ENCODE measurements around the gene INTS15.

Gene INTS15

DNA sequence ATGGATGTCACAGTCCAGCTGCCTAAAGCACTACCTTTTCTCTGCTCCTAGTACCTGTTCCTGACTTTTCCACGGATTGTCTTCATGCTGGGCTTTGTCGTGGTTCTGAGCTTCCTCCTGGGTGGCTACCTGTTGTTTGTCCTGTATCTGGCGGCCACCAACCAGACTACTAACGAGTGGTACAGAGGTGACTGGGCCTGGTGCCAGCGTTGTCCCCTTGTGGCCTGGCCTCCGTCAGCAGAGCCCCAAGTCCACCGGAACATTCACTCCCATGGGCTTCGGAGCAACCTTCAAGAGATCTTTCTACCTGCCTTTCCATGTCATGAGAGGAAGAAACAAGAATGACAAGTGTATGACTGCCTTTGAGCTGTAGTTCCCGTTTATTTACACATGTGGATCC lies 1.3 kb upstream of the INTS15 start:
- no peak overlapping the region for H3K9ac ChIP-seq (ENCODE audit: low read depth, low read length, poor library complexity, severe bottlenecking)
- no peaks in the 10 kb centered on the region for H3K9me3 ChIP-seq (ENCODE audit: insufficient read depth, low read depth, low read length)
- no peaks in the 10 kb centered on the region for H3K9me2 ChIP-seq (replicated peaks; ENCODE audit: low read depth, low read length)
- no peak overlapping the region for H2AFZ ChIP-seq (ENCODE audit: low read length)
- peaks cover 15% of the 10 kb centered on the region for H4K20me1 ChIP-seq (ENCODE audit: insufficient read depth, low read length, poor library complexity, severe bottlenecking)
- H3K79me2 ChIP-seq (ENCODE audit: insufficient read depth, low read length): peaks cover 35% of the 10 kb centered on the region
- H3K4me1 ChIP-seq (ENCODE audit: insufficient read depth, low read length, poor library complexity, severe bottlenecking): peaks cover 18% of the 10 kb centered on the region
- peaks cover 14% of the 10 kb centered on the region; the same call in 1 of the 2 replicates for H3K36me3 ChIP-seq (ENCODE audit: insufficient read depth, low read length)
- TF ChIP-seq CTCF (conservative IDR thresholded peaks at IDR 0.05; ENCODE audit: low read length) (no peak), EZH2phosphoT487 (IDR thresholded peaks at IDR 0.05; ENCODE audit: borderline replicate concordance) (no peak)
- no peak overlapping the region for H3K4me3 ChIP-seq (ENCODE audit: low read length, poor library complexity, severe bottlenecking)
- H3F3A ChIP-seq (ENCODE audit: low read depth): no peaks in the 10 kb centered on the region
- H3K27me3 ChIP-seq (ENCODE audit: insufficient read depth, low read length, poor library complexity, severe bottlenecking): no peaks in the 10 kb centered on the region
- no peak overlapping the region for H3K4me2 ChIP-seq (ENCODE audit: low read depth, low read length, poor library complexity, severe bottlenecking)

- Histone ChIP-seq H3K4me3 (ENCODE audit: low read length, poor library complexity, severe bottlenecking) (peak overlapping the region; percentile 65), H4K20me1 (ENCODE audit: insufficient read depth, low read length, poor library complexity, severe bottlenecking) (peaks cover 15% of the 10 kb centered on the region), H3K27me3 (ENCODE audit: insufficient read depth, low read length, poor library complexity, severe bottlenecking) (no peaks in the 10 kb centered on the region), H3F3A (ENCODE audit: low read depth) (no peaks in the 10 kb centered on the region), H3K9me2 (replicated peaks; ENCODE audit: low read depth, low read length) (no peaks in the 10 kb centered on the region), H3K9me3 (ENCODE audit: insufficient read depth, low read depth, low read length) (no peaks in the 10 kb centered on the region), H3K4me2 (ENCODE audit: low read depth, low read length, poor library complexity, severe bottlenecking) (peak overlapping the region; percentile 75), H3K36me3 (ENCODE audit: insufficient read depth, low read length) (peaks cover 13% of the 10 kb centered on the region; the same call in 1 of the 2 replicates), H2AFZ (ENCODE audit: low read length) (peak overlapping the region; percentile 86), H3K79me2 (ENCODE audit: insufficient read depth, low read length) (peaks cover 35% of the 10 kb centered on the region), H3K9ac (ENCODE audit: low read depth, low read length, poor library complexity, severe bottlenecking) (peak overlapping the region; percentile 67), H3K4me1 (ENCODE audit: insufficient read depth, low read length, poor library complexity, severe bottlenecking) (peaks cover 18% of the 10 kb centered on the region)
- no peak for TF ChIP-seq CTCF (conservative IDR thresholded peaks at IDR 0.05; ENCODE audit: low read length)
- TF ChIP-seq EZH2phosphoT487 (IDR thresholded peaks at IDR 0.05; ENCODE audit: borderline replicate concordance): no peak
Observed at GRCh38 chr7:6589151-6589828, 531 bp upstream of the INTS15 start.

GRCh38 chr7:6590645-6591110 lies 857 bp downstream of the INTS15 start:
- H3K4me1 ChIP-seq (ENCODE audit: insufficient read depth, low read length, poor library complexity, severe bottlenecking): peaks cover 18% of the 10 kb centered on the region
- peak overlapping the region; percentile 78 for H3K9ac ChIP-seq (ENCODE audit: low read depth, low read length, poor library complexity, severe bottlenecking)
- H3K36me3 ChIP-seq (ENCODE audit: insufficient read depth, low read length): peaks cover 17% of the 10 kb centered on the region; the same call in 1 of the 2 replicates
- peak overlapping the region; percentile 85 for H3K4me3 ChIP-seq (ENCODE audit: low read length, poor library complexity, severe bottlenecking)
- peak overlapping the region; percentile 78 for H2AFZ ChIP-seq (ENCODE audit: low read length)
- no peak for TF ChIP-seq CTCF (conservative IDR thresholded peaks at IDR 0.05; ENCODE audit: low read length)
- peaks cover 15% of the 10 kb centered on the region for H4K20me1 ChIP-seq (ENCODE audit: insufficient read depth, low read length, poor library complexity, severe bottlenecking)
- H3K79me2 ChIP-seq (ENCODE audit: insufficient read depth, low read length): peaks cover 39% of the 10 kb centered on the region
- H3K27me3 ChIP-seq (ENCODE audit: insufficient read depth, low read length, poor library complexity, severe bottlenecking): no peaks in the 10 kb centered on the region
- H3K4me2 ChIP-seq (ENCODE audit: low read depth, low read length, poor library complexity, severe bottlenecking): peak overlapping the region; percentile 99
- H3K9me3 ChIP-seq (ENCODE audit: insufficient read depth, low read depth, low read length): no peaks in the 10 kb centered on the region
- no peaks in the 10 kb centered on the region for H3F3A ChIP-seq (ENCODE audit: low read depth)
- H3K9me2 ChIP-seq (replicated peaks; ENCODE audit: low read depth, low read length): no peaks in the 10 kb centered on the region
